Lower leg skin (tissue), 3 donors: ENCODE results near the gene HUS1B.

Experiments
- POLR2A ChIP-seq, 2 donors: fragments of 450-650 bp; IDR thresholded peaks; one replicate each; pipeline ENCODE4 v1.6.1; 2016 to 2017; ENCODE audit warnings: antibody characterized with exemption in 2 of 2, mild to moderate bottlenecking in 1 of 2, moderate library complexity in 1 of 2
- TF ChIP-seq, protein P1 (sequence below), 3 donors: fragments of 450-650 bp; IDR thresholded peaks; one replicate each; pipeline ENCODE4 v1.5.1; 2016; ENCODE audit warnings: antibody characterized with exemption in 3 of 3, mild to moderate bottlenecking in 3 of 3, moderate library complexity in 2 of 3

DNA sequence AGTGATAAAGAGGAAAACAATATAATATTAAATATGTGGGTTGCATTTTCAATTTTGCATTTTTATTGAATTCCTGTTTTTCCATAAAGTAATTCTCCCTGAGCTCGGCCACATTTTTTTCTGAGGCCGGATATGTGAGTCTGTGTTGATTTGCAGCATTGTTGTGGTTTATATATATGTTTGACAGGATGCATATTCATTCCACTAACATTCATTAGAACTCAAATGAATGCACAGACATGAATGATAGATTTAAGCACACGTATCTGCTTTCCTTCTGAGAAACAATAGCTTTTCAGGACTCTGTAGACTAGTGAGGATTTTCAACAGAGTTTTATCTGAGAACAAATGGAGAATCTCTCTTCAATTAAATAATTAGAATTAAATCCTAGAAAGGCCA is 46.7 kb upstream of the HUS1B start:
- TF ChIP-seq, protein P1, sequence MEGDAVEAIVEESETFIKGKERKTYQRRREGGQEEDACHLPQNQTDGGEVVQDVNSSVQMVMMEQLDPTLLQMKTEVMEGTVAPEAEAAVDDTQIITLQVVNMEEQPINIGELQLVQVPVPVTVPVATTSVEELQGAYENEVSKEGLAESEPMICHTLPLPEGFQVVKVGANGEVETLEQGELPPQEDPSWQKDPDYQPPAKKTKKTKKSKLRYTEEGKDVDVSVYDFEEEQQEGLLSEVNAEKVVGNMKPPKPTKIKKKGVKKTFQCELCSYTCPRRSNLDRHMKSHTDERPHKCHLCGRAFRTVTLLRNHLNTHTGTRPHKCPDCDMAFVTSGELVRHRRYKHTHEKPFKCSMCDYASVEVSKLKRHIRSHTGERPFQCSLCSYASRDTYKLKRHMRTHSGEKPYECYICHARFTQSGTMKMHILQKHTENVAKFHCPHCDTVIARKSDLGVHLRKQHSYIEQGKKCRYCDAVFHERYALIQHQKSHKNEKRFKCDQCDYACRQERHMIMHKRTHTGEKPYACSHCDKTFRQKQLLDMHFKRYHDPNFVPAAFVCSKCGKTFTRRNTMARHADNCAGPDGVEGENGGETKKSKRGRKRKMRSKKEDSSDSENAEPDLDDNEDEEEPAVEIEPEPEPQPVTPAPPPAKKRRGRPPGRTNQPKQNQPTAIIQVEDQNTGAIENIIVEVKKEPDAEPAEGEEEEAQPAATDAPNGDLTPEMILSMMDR (IDR thresholded peaks at IDR 0.05), result no peak
- TF ChIP-seq POLR2A (IDR thresholded peaks at IDR 0.05), result no peak
